B cell (primary cell): ENCODE measurements around the gene TECTA. TPM values are rescaled to one million over a fixed set of nuclear protein-coding genes. Genes with fewer than 3 reads are reported as not detected.

Source experiments
- ATAC-seq: fragments of 200-7000 bp; cut with Tn5 transposase; one replicate; pipeline ENCODE4 v1.10.0; 2021; ENCODE audit warnings: low read depth, mild to moderate bottlenecking, moderate number of reproducible peaks, moderate library complexity
- CTCF ChIA-PET: fragments of 350-600 bp; sonication (Branson Sonifier 250); formaldehyde crosslinking; loops from one replicate; lab custom pipeline; 2021; ENCODE audit warnings: antibody characterized with exemption, inconsistent platforms; lab: Charles Lee
- POLR2A ChIA-PET: fragments of 350-600 bp; sonication (Branson Sonifier 250); formaldehyde crosslinking; loops from one replicate; lab custom pipeline; 2021; ENCODE audit warnings: antibody characterized with exemption; lab: Charles Lee
- DNase-seq: peaks from one replicate; pipeline ENCODE4 v3.0.0; 2013
- H2AFZ ChIP-seq: 2 replicates; pipeline ENCODE4 v1.6.1; 2012; ENCODE audit warnings: mild to moderate bottlenecking, low read depth, low read length; ENCODE audit not compliant: insufficient read depth, poor library complexity, severe bottlenecking
- H3K27ac ChIP-seq, 2 donors: 1 replicate in 1 of 2; 2 replicates in 1 of 2; pipeline ENCODE4 v1.5.1; 2012 to 2013; ENCODE audit warnings: low read length in 2 of 2, mild to moderate bottlenecking in 2 of 2, moderate library complexity in 1 of 2
- H3K27me3 ChIP-seq, 4 experiments: fragments of 200-600 bp in 1 of 4; sonication (generic) in 1 of 4; replicated peaks in 1 of 4; 1 replicate in 2 of 4; 2 replicates in 2 of 4; pipeline versions ENCODE4 v1.6.1 to v1.7.0; 2013 to 2016; ENCODE audit warnings: low read length in 3 of 4, mild to moderate bottlenecking in 2 of 4, mixed read lengths in 1 of 4, moderate library complexity in 1 of 4; ENCODE audit not compliant: insufficient read depth in 4 of 4, control insufficient read depth in 3 of 4; ENCODE audit errors: control extremely low read depth in 1 of 4
- H3K36me3 ChIP-seq, 2 experiments: replicated peaks in 1 of 2; 1 replicate in 1 of 2; 2 replicates in 1 of 2; pipeline versions ENCODE4 v1.6.1 to v1.7.1; 2013; ENCODE audit warnings: low read length in 1 of 2; ENCODE audit not compliant: insufficient read depth in 2 of 2, control insufficient read depth in 1 of 2; ENCODE audit errors: control extremely low read depth in 1 of 2, extremely low read depth in 1 of 2
- H3K4me1 ChIP-seq, 2 donors: fragments of 200-600 bp in 1 of 2; sonication (generic) in 1 of 2; 1 replicate in 1 of 2; 2 replicates in 1 of 2; pipeline versions ENCODE4 v1.5.1 to v1.6.1; 2013 to 2017; ENCODE audit warnings: low read length in 2 of 2; ENCODE audit not compliant: control insufficient read depth in 2 of 2, insufficient read depth in 2 of 2
- H3K4me2 ChIP-seq: replicated peaks from 2 replicates; pipeline ENCODE3; 2012; ENCODE audit warnings: mild to moderate bottlenecking, low read depth, low read length; ENCODE audit not compliant: poor library complexity, severe bottlenecking
- H3K4me3 ChIP-seq, 5 experiments: fragments of 200-600 bp in 1 of 5; sonication (generic) in 1 of 5; 1 replicate in 3 of 5; 2 replicates in 2 of 5; pipeline versions ENCODE4 v1.5.1 to v1.7.0; 2011 to 2016; ENCODE audit warnings: low read length in 4 of 5, mild to moderate bottlenecking in 4 of 5, low read depth in 2 of 5, control low read depth in 1 of 5, moderate library complexity in 1 of 5; ENCODE audit not compliant: insufficient read depth in 1 of 5; ENCODE audit errors: control extremely low read depth in 1 of 5, extremely low read depth in 1 of 5
- H3K79me2 ChIP-seq: fragments of 200-600 bp; sonication (generic); one replicate; pipeline ENCODE4 v1.6.0; 2016; ENCODE audit warnings: low read length; ENCODE audit not compliant: control insufficient read depth, insufficient read depth
- H3K9ac ChIP-seq: fragments of 200-600 bp; sonication (generic); 2 replicates; pipeline ENCODE4 v1.6.1; 2017; ENCODE audit warnings: mild to moderate bottlenecking, low read length, moderate library complexity
- H3K9me3 ChIP-seq, 3 donors: one replicate each; pipeline versions ENCODE4 v1.6.1 to v1.7.1; 2013; ENCODE audit warnings: low read length in 2 of 3; ENCODE audit not compliant: control insufficient read depth in 2 of 3, insufficient read depth in 1 of 3; ENCODE audit errors: control extremely low read depth in 1 of 3
- H4K20me1 ChIP-seq: 2 replicates; pipeline ENCODE4 v1.6.0; 2012; ENCODE audit warnings: mild to moderate bottlenecking, low read length; ENCODE audit not compliant: insufficient read depth, control insufficient read depth, poor library complexity, severe bottlenecking
- H3K27ac Mint-ChIP-seq: one replicate; pipeline ENCODE4 v1.8.0; 2021; ENCODE audit warnings: mixed read lengths
- H3K27me3 Mint-ChIP-seq: one replicate; pipeline ENCODE4 v1.8.0; 2021; ENCODE audit warnings: mixed read lengths
- H3K4me1 Mint-ChIP-seq: one replicate; pipeline ENCODE4 v1.8.0; 2021; ENCODE audit warnings: mixed read lengths
- H3K4me3 Mint-ChIP-seq: one replicate; pipeline ENCODE4 v1.8.0; 2021; ENCODE audit warnings: mixed read lengths
- H3K9me3 Mint-ChIP-seq: one replicate; pipeline ENCODE4 v1.8.0; 2022; ENCODE audit warnings: mixed read lengths; ENCODE audit not compliant: insufficient read depth
- EZH2 ChIP-seq: IDR thresholded peaks from 2 replicates; pipeline ENCODE4 v1.6.1; 2012; ENCODE audit warnings: borderline replicate concordance, low read depth, mild to moderate bottlenecking, moderate library complexity, low read length; ENCODE audit not compliant: insufficient read depth, poor library complexity, severe bottlenecking
- WGBS: methylation state at CpG from one replicate; pipeline ENCODE4 v1.1.5; 2013; ENCODE audit warnings: missing lambda C conversion rate; ENCODE audit not compliant: insufficient coverage; 5-methylcytosine and 5-hydroxymethylcytosine counted together
- intact Hi-C: fragments of 100-400 bp; cut with micrococcal nuclease; formaldehyde crosslinking; loops from one replicate; pipeline ENCODE4 v1.10.0; 2022
- polyA plus RNA-seq: library from polyadenylated mRNA; depleted of rRNA; stranded (reverse); fragments of >200 nt; gene quantifications from 2 replicates; pipeline ENCODE4 v1.2.3, GENCODE V29; 2012
- total RNA-seq, 2 donors: library from RNA; stranded (reverse); fragments of 120-200 nt in 1 of 2; gene quantifications; 1 replicate in 1 of 2; 2 replicates in 1 of 2; pipeline versions ENCODE4 v1.2.3 to v1.2.4, GENCODE V29; 2013 to 2022
- TF ChIP-seq, protein P1 (sequence below): fragments of 200-600 bp; IDR thresholded peaks from one replicate; pipeline ENCODE4 v1.8.0; 2022; ENCODE audit warnings: antibody characterized with exemption, mild to moderate bottlenecking

Gene TECTA
- total and polyA plus RNA-seq, 2 donors (not counting 1 experiment from before 2014, with no cell fraction given): 0.47 to 0.51 TPM

DNA sequence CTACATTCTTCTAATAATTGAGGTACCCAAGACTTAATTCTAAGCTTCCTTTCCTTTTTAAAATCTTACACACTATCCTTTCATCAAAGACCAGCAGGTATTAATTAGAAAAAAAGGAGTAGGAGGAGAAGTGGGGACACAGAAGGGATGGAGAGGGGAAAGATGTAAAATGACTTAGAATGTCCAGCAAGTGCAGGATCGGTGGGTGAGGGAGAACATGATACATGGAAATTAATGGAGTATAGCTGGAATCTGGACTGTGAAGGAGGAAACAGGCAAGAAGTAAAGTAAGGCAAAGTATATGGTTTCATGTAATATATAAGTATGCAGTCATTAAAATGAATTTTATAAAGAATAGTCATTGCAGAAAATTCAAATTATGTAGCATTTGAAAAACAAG, 127.8 kb downstream of the TECTA start:
- no peak overlapping the region for H3K27ac Mint-ChIP-seq
- H3K27me3 ChIP-seq: peaks cover 0 to 6% (median 2%) of the 10 kb centered on the region in 4 experiments
- intact Hi-C loops: no loop called here
- no peak overlapping the region for H3K4me3 ChIP-seq
- no peak for DNase-seq
- no peak overlapping the region for H2AFZ ChIP-seq
- H3K9ac ChIP-seq: no peak overlapping the region
- no peak overlapping the region for H3K4me3 Mint-ChIP-seq
- ATAC-seq: no peak
- POLR2A ChIA-PET: no interaction called here
- CTCF ChIA-PET: no interaction called here
- peaks cover 23% of the 10 kb centered on the region for H3K27me3 Mint-ChIP-seq
- no peaks in the 10 kb centered on the region for H3K4me1 ChIP-seq
- H3K36me3 ChIP-seq: no peaks in the 10 kb centered on the region
- 100% methylated on average over 1 of the region's 1 CpG for WGBS
- H3K9me3 Mint-ChIP-seq: peaks cover 3% of the 10 kb centered on the region
- H3K9me3 ChIP-seq: peaks cover 0 to 9% (median 0%) of the 10 kb centered on the region in 3 donors
- no peaks in the 10 kb centered on the region for H3K79me2 ChIP-seq
- no peak overlapping the region for H3K4me2 ChIP-seq
- no peak overlapping the region for H3K27ac ChIP-seq
- TF ChIP-seq, protein P1, sequence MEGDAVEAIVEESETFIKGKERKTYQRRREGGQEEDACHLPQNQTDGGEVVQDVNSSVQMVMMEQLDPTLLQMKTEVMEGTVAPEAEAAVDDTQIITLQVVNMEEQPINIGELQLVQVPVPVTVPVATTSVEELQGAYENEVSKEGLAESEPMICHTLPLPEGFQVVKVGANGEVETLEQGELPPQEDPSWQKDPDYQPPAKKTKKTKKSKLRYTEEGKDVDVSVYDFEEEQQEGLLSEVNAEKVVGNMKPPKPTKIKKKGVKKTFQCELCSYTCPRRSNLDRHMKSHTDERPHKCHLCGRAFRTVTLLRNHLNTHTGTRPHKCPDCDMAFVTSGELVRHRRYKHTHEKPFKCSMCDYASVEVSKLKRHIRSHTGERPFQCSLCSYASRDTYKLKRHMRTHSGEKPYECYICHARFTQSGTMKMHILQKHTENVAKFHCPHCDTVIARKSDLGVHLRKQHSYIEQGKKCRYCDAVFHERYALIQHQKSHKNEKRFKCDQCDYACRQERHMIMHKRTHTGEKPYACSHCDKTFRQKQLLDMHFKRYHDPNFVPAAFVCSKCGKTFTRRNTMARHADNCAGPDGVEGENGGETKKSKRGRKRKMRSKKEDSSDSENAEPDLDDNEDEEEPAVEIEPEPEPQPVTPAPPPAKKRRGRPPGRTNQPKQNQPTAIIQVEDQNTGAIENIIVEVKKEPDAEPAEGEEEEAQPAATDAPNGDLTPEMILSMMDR: no peak
- no peak for TF ChIP-seq EZH2
- H3K4me1 Mint-ChIP-seq: no peaks in the 10 kb centered on the region
- H4K20me1 ChIP-seq: no peaks in the 10 kb centered on the region

DNA sequence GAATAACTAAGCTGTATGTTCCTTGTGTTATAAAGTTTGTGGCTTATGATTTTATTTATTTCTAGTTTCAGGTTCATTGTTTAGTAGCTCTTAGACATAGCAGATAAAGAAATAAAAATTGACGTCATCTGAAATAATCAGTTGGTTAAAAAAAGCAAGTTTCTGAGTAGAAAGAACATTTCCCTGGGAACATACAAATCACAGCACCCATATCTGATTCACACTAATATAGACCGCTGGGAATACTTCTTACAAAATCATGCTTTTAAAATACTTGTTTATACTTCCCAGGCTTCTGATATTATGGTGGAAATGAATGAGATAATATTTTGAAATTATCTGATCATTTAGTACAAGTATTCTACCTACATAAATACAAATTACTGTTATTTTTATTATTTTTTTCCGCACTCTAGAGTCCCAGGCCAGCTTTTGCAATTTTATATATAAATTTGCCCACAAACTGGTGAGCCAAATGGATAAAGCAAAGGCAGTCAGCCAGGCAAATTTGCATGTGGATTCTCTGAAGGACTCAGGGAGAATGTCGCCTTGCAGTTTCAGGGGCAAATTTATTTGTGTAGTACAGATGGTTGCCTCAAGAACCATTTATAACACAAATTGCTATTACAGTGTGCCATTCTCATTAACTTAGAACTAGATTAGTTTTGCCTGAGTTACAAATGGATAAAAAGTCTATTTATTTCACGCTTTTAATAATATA, 128.6 kb downstream of the TECTA start:
- Mint-ChIP-seq H3K4me1 (no peaks in the 10 kb centered on the region), H3K9me3 (peaks cover 3% of the 10 kb centered on the region), H3K4me3 (no peak overlapping the region), H3K27ac (no peak overlapping the region), H3K27me3 (peaks cover 24% of the 10 kb centered on the region)
- WGBS: no CpG with 5 or more reads among the region's 5 CpGs
- H2AFZ ChIP-seq: no peak overlapping the region
- no peaks in the 10 kb centered on the region for H3K4me1 ChIP-seq
- no peak for TF ChIP-seq EZH2
- TF ChIP-seq, protein P1: no peak
- no peaks in the 10 kb centered on the region for H3K36me3 ChIP-seq
- H3K4me3 ChIP-seq: no peak overlapping the region
- no peak overlapping the region for H3K4me2 ChIP-seq
- H4K20me1 ChIP-seq: no peaks in the 10 kb centered on the region
- H3K27me3 ChIP-seq: peaks cover 0 to 11% (median 3%) of the 10 kb centered on the region in 4 experiments
- no peak for ATAC-seq
- DNase-seq: no peak
- intact Hi-C loops: no loop called here
- H3K27ac ChIP-seq: no peak overlapping the region
- H3K79me2 ChIP-seq: no peaks in the 10 kb centered on the region
- POLR2A ChIA-PET: no interaction called here
- H3K9ac ChIP-seq: no peak overlapping the region
- CTCF ChIA-PET: no interaction called here
- H3K9me3 ChIP-seq: peaks cover 0 to 9% (median 0%) of the 10 kb centered on the region in 3 donors
